K562 (cell line): ENCODE data around the gene ATP6V0C. TPM values are rescaled to one million over a fixed set of nuclear protein-coding genes. Genes with fewer than 3 reads are reported as not detected.

Experiments
- ATF1 ChIP-seq, 2 experiments: fragments of 450-650 bp in 1 of 2; IDR thresholded peaks; 2 replicates each; pipeline ENCODE4 v1.6.1; 2016; ENCODE audit warnings: missing compliant biosample characterization in 1 of 2, missing genetic modification characterization in 1 of 2
- CCNT2 ChIP-seq: IDR thresholded peaks from 2 replicates; pipeline ENCODE4 v1.6.1; 2011; ENCODE audit warnings: borderline replicate concordance, low read depth, mild to moderate bottlenecking, moderate library complexity, mixed read lengths, low read length; ENCODE audit not compliant: insufficient read length; ENCODE audit errors: extremely low read depth
- CREB1 ChIP-seq, 2 experiments: sonication (generic) in 1 of 2; formaldehyde crosslinking in 1 of 2; IDR thresholded peaks; 2 replicates each; pipeline versions ENCODE4 v1.6.1 to v1.8.0; 2012 to 2022; ENCODE audit warnings: inconsistent platforms in 1 of 2, mild to moderate bottlenecking in 1 of 2, missing genetic modification reagents in 1 of 2, moderate library complexity in 1 of 2
- FOSL1 ChIP-seq: fragments of 200-800 bp; sonication (Bioruptor generic); conservative IDR thresholded peaks from 2 replicates; pipeline ENCODE4 v1.6.1; 2016; ENCODE audit warnings: missing genetic modification characterization, missing compliant biosample characterization
- HCFC1 ChIP-seq: IDR thresholded peaks from 2 replicates; pipeline ENCODE4 v1.6.1; 2012; ENCODE audit warnings: low read depth, low read length, improper control_type of control experiment
- HNRNPLL ChIP-seq: fragments of 200-400 bp; formaldehyde crosslinking; IDR thresholded peaks from 2 replicates; pipeline ENCODE4 v1.6.1; 2017; ENCODE audit warnings: low read length, low read depth, mild to moderate bottlenecking; ENCODE audit not compliant: poor library complexity, severe bottlenecking
- MAFK ChIP-seq: IDR thresholded peaks from 2 replicates; pipeline ENCODE4 v1.6.1; 2011; ENCODE audit warnings: low read length, improper control_type of control experiment
- MAZ ChIP-seq, 2 experiments: fragments of 450-650 bp in 1 of 2; sonication (generic) in 1 of 2; formaldehyde crosslinking; IDR thresholded peaks in 1 of 2; conservative IDR thresholded peaks in 1 of 2; 2 replicates each; pipeline versions ENCODE4 v1.4.0 to v1.5.0; 2020; ENCODE audit warnings: mild to moderate bottlenecking in 1 of 2, missing genetic modification reagents in 1 of 2
- NR2C2 ChIP-seq, 2 experiments: fragments of 200-800 bp in 1 of 2; sonication (Bioruptor generic) in 1 of 2; sonication (generic) in 1 of 2; formaldehyde crosslinking in 1 of 2; IDR thresholded peaks; 2 replicates each; pipeline versions ENCODE4 v1.6.1 to v1.8.0; 2016 to 2022; ENCODE audit warnings: mild to moderate bottlenecking in 1 of 2, missing compliant biosample characterization in 1 of 2, missing genetic modification characterization in 1 of 2, missing genetic modification reagents in 1 of 2
- PCBP1 ChIP-seq: fragments of 200-400 bp; formaldehyde crosslinking; IDR thresholded peaks from 2 replicates; pipeline ENCODE4 v1.6.1; 2018; ENCODE audit warnings: mild to moderate bottlenecking, low read depth, low read length; ENCODE audit not compliant: poor library complexity, severe bottlenecking
- SIN3A ChIP-seq, 2 experiments: fragments of 150-350 bp in 1 of 2; IDR thresholded peaks; 2 replicates each; pipeline ENCODE4 v1.6.1; 2011 to 2016; ENCODE audit warnings: borderline replicate concordance in 2 of 2, low read depth in 2 of 2, low read length in 2 of 2, mild to moderate bottlenecking in 2 of 2, moderate library complexity in 2 of 2; ENCODE audit not compliant: control insufficient read depth in 1 of 2
- TBL1XR1 ChIP-seq, 2 experiments: IDR thresholded peaks; 2 replicates each; pipeline ENCODE4 v1.6.1; 2012; ENCODE audit warnings: improper control_type of control experiment in 2 of 2, low read length in 2 of 2, mild to moderate bottlenecking in 1 of 2
- ZNF717 ChIP-seq: fragments of 250-450 bp; sonication (Bioruptor Pico); IDR thresholded peaks from 2 replicates; pipeline ENCODE4 v1.5.0; 2021
- polyA plus RNA-seq, 8 experiments: library from polyadenylated mRNA; depleted of rRNA in 4 of 8; stranded (reverse) in 5 of 8; unstranded in 3 of 8; fragments of >200 nt; fragmentation: Nextera tagmentation in 2 of 8; fragmentation: Illumina TruSeq in 1 of 8; extraction: Ambion mirVana in 2 of 8; extraction: Trizol in 1 of 8; gene quantifications; 2 replicates each; pipeline versions ENCODE4 v1.2.1 to v1.2.3, GENCODE V29; 2011 to 2014; ENCODE audit warnings: inconsistent platforms in 1 of 8, missing spikeins in 1 of 8
- total RNA-seq, 7 experiments: library from RNA; depleted of rRNA in 6 of 7; stranded (reverse); fragments of >200 nt in 6 of 7; fragmentation: Illumina TruSeq in 2 of 7; extraction: Trizol in 2 of 7; gene quantifications; 2 replicates each; pipeline versions ENCODE4 v1.2.1 to v1.2.3, GENCODE V29; 2011 to 2021; ENCODE audit warnings: low replicate concordance in 1 of 7
- TF ChIP-seq, protein P1 (sequence below): sonication (generic); formaldehyde crosslinking; IDR thresholded peaks from 2 replicates; pipeline ENCODE4 v1.8.1; 2023; ENCODE audit warnings: mild to moderate bottlenecking, missing genetic modification reagents
- TF ChIP-seq, protein P2 (sequence below): sonication (generic); formaldehyde crosslinking; IDR thresholded peaks from 2 replicates; pipeline ENCODE4 v1.8.0; 2023; ENCODE audit warnings: mild to moderate bottlenecking, missing genetic modification reagents
- TF ChIP-seq, protein P3 (sequence below): fragments of 450-650 bp; IDR thresholded peaks from 2 replicates; pipeline ENCODE4 v1.6.1; 2016; ENCODE audit warnings: borderline replicate concordance

The ATP6V0C gene
- total and polyA plus RNA-seq, 9 of the 15 experiments (the other 6 are each of a cell fraction or from before 2014, with no cell fraction given): 2.9 to 228 (median 22.7) TPM

DNA sequence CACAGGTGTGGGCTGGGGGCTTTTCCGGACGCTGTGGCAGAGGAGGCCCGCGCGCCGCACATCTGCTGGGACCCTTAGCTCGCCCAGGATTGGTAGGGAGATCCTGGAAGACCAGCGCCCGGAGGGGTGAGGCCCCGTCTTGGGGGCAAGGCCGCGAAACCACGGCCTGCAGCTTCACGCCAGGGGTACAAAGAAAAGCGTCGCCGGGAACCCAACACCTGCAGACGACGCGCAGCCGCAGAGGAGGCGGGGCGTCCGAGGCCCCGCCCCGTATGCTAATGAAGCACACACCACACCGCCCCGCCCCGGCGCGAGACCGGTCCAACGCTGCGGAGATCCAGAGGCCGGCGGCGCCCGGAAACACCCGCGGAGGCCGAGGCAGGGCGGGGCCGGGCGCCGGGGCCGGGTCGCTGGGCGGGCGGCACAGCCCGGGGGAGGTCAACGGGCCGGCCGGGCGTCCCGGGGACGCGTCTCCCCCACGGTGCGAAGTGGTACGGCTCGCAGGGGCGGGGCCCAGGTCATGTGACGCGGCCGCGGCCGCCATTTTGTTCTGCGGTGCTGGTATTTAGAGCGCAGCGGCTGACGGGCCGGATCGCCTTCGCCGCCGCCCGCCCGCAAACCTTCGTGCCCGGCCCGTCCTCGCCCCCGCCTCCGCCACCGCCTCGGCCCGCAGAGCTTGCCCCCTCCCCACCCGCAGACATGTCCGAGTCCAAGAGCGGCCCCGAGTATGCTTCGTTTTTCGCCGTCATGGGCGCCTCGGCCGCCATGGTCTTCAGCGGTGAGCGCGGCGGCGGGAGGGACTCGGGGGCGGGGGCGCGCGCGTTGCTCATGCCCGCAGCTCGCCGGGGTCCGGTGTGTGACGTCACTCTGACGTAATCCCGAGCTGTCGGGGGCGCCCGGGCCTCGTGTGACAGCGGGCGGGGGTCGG lies at the start of gene ATP6V0C (continued):
- TF ChIP-seq, protein P1, sequence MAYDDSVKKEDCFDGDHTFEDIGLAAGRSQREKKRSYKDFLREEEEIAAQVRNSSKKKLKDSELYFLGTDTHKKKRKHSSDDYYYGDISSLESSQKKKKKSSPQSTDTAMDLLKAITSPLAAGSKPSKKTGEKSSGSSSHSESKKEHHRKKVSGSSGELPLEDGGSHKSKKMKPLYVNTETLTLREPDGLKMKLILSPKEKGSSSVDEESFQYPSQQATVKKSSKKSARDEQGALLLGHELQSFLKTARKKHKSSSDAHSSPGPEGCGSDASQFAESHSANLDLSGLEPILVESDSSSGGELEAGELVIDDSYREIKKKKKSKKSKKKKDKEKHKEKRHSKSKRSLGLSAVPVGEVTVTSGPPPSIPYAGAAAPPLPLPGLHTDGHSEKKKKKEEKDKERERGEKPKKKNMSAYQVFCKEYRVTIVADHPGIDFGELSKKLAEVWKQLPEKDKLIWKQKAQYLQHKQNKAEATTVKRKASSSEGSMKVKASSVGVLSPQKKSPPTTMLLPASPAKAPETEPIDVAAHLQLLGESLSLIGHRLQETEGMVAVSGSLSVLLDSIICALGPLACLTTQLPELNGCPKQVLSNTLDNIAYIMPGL (CRISPR knock-in tag): peak; percentile 71; the same call in 1 of the 2 replicates
- TF ChIP-seq ZNF717 (CRISPR knock-in tag) (no peak), MAZ (CRISPR knock-in tag; conservative IDR thresholded peaks at IDR 0.05 in 1 of 2, IDR thresholded peaks at IDR 0.05 in 1 of 2) (peak in 1 of 2 experiments; percentile 91; a peak in 3 of 4 replicates), MAFK (no peak), SIN3A (IDR thresholded peaks at IDR 0.05; ENCODE audit: borderline replicate concordance in 2 of 2, control insufficient read depth in 1 of 2, low read depth in 2 of 2, low read length in 2 of 2) (peak in 1 of 2 experiments; percentile 72; a peak in 1 of 4 replicates), ATF1 (CRISPR knock-in tag; IDR thresholded peaks at IDR 0.05) (peak; percentile 53; the same call in 1 of the 2 replicates), ATF1 (tag; IDR thresholded peaks at IDR 0.05) (peak; percentile 97), HNRNPLL (no peak), NR2C2 (CRISPR knock-in tag; IDR thresholded peaks at IDR 0.05) (no peak), NR2C2 (tag; IDR thresholded peaks at IDR 0.05) (peak; percentile 74), CREB1 (IDR thresholded peaks at IDR 0.05) (peak; percentile 90), CREB1 (CRISPR knock-in tag; IDR thresholded peaks at IDR 0.05) (peak; percentile 92), CCNT2 (peak; percentile 94), HCFC1 (peak; percentile 67), FOSL1 (tag) (peak; percentile 47; the same call in 1 of the 2 replicates), PCBP1 (peak; percentile 80), TBL1XR1 (IDR thresholded peaks at IDR 0.05; ENCODE audit: low read length in 2 of 2) (no peak)
- TF ChIP-seq, protein P2, sequence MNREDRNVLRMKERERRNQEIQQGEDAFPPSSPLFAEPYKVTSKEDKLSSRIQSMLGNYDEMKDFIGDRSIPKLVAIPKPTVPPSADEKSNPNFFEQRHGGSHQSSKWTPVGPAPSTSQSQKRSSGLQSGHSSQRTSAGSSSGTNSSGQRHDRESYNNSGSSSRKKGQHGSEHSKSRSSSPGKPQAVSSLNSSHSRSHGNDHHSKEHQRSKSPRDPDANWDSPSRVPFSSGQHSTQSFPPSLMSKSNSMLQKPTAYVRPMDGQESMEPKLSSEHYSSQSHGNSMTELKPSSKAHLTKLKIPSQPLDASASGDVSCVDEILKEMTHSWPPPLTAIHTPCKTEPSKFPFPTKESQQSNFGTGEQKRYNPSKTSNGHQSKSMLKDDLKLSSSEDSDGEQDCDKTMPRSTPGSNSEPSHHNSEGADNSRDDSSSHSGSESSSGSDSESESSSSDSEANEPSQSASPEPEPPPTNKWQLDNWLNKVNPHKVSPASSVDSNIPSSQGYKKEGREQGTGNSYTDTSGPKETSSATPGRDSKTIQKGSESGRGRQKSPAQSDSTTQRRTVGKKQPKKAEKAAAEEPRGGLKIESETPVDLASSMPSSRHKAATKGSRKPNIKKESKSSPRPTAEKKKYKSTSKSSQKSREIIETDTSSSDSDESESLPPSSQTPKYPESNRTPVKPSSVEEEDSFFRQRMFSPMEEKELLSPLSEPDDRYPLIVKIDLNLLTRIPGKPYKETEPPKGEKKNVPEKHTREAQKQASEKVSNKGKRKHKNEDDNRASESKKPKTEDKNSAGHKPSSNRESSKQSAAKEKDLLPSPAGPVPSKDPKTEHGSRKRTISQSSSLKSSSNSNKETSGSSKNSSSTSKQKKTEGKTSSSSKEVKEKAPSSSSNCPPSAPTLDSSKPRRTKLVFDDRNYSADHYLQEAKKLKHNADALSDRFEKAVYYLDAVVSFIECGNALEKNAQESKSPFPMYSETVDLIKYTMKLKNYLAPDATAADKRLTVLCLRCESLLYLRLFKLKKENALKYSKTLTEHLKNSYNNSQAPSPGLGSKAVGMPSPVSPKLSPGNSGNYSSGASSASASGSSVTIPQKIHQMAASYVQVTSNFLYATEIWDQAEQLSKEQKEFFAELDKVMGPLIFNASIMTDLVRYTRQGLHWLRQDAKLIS (CRISPR knock-in tag): peak; percentile 83; the same call in 1 of the 2 replicates
- TF ChIP-seq, protein P3, sequence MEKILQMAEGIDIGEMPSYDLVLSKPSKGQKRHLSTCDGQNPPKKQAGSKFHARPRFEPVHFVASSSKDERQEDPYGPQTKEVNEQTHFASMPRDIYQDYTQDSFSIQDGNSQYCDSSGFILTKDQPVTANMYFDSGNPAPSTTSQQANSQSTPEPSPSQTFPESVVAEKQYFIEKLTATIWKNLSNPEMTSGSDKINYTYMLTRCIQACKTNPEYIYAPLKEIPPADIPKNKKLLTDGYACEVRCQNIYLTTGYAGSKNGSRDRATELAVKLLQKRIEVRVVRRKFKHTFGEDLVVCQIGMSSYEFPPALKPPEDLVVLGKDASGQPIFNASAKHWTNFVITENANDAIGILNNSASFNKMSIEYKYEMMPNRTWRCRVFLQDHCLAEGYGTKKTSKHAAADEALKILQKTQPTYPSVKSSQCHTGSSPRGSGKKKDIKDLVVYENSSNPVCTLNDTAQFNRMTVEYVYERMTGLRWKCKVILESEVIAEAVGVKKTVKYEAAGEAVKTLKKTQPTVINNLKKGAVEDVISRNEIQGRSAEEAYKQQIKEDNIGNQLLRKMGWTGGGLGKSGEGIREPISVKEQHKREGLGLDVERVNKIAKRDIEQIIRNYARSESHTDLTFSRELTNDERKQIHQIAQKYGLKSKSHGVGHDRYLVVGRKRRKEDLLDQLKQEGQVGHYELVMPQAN: peak; percentile 69; the same call in 1 of the 2 replicates
